HCT116 (cell line): ENCODE measurements around the gene CROCC. TPM values are rescaled to one million over a fixed set of nuclear protein-coding genes. Genes with fewer than 3 reads are reported as not detected.
"Not testable (repeated sequence)": the region's sequence is repeated elsewhere in the genome, so short reads cannot be mapped to it uniquely, and the experiment has no call there.

ENCODE experiments used
- ATAC-seq: fragments of 200-7000 bp; cut with Tn5 transposase; 2 replicates; pipeline ENCODE4 v1.9.1; 2020; ENCODE audit warnings: mild to moderate bottlenecking, moderate library complexity
- BruUV-seq: library from RNA; stranded (reverse); fragments of 400-500 nt; replicated peaks from 2 replicates; lab custom pipeline; 2021; lab: Mats Ljungman, UMichigan
- CTCF ChIA-PET: fragments of 300-600 bp; sonication (Branson Sonifier 250); formaldehyde crosslinking; loops from one replicate; lab custom pipeline; 2021; ENCODE audit warnings: antibody characterized with exemption; lab: Charles Lee
- POLR2A ChIA-PET: fragments of 300-600, 350-600 bp; sonication (Branson Sonifier 250); formaldehyde crosslinking; loops from one replicate; lab custom pipeline; 2021; ENCODE audit warnings: antibody characterized with exemption; lab: Charles Lee
- RAD21 ChIA-PET, 2 experiments: fragments of 300-600 bp; sonication (Branson Sonifier 250); formaldehyde crosslinking; loops; one replicate each; lab custom pipeline; 2023; ENCODE audit warnings: low total read pairs in 2 of 2; ENCODE audit not compliant: uncharacterized antibody in 2 of 2, unreplicated experiment in 2 of 2, low non-redundant PET in 1 of 2; lab: Charles Lee
- DNase-seq: peaks from one replicate; pipeline ENCODE4 v3.0.0-alpha.2; 2010; ENCODE audit warnings: low read depth, low spot score
- H2AFZ ChIP-seq: fragments of 200-600 bp; shearing (Covaris generic), sonication (generic); 2 replicates; pipeline ENCODE4 v1.6.1; 2017; ENCODE audit warnings: low read depth, mixed run types, mixed read lengths, antibody characterized with exemption, low read length; ENCODE audit not compliant: poor library complexity, severe bottlenecking
- H3K27ac ChIP-seq: 2 replicates; pipeline ENCODE4 v1.5.1; 2012; ENCODE audit warnings: low read depth, low read length
- H3K27me3 ChIP-seq: fragments of 200-600 bp; sonication (generic); 2 replicates; pipeline ENCODE4 v1.6.1; 2016; ENCODE audit warnings: mixed run types, low read length, mixed read lengths; ENCODE audit not compliant: insufficient read depth
- H3K36me3 ChIP-seq, 2 experiments: fragments of 200-500 bp in 1 of 2; fragments of 200-600 bp in 1 of 2; sonication (Bioruptor generic) in 1 of 2; sonication (generic) in 1 of 2; 2 replicates each; pipeline versions ENCODE4 v1.5.1 to v1.6.1; 2014 to 2016; ENCODE audit warnings: low read length in 2 of 2, inconsistent platforms in 1 of 2, mixed read lengths in 1 of 2, mixed run types in 1 of 2; ENCODE audit not compliant: insufficient read depth in 2 of 2, control insufficient read depth in 1 of 2
- H3K4me1 ChIP-seq, 2 experiments: fragments of 200-600 bp in 1 of 2; sonication (generic) in 1 of 2; 2 replicates each; pipeline versions ENCODE4 v1.5.1 to v1.6.1; 2012 to 2017; ENCODE audit warnings: low read length in 2 of 2, inconsistent platforms in 1 of 2, mild to moderate bottlenecking in 1 of 2, mixed read lengths in 1 of 2, mixed run types in 1 of 2, moderate library complexity in 1 of 2; ENCODE audit not compliant: insufficient read depth in 2 of 2, control insufficient read depth in 1 of 2
- H3K4me2 ChIP-seq: fragments of 200-600 bp; sonication (generic); 2 replicates; pipeline ENCODE4 v1.6.1; 2017; ENCODE audit warnings: mixed run types, low read length, mixed read lengths
- H3K4me3 ChIP-seq, 2 experiments: fragments of 200-600 bp in 1 of 2; sonication (generic) in 1 of 2; replicated peaks in 1 of 2; 2 replicates each; pipeline ENCODE4 v1.5.1; 2011 to 2016; ENCODE audit warnings: low read length in 2 of 2, control low read depth in 1 of 2, low read depth in 1 of 2, mild to moderate bottlenecking in 1 of 2, mixed read lengths in 1 of 2, mixed run types in 1 of 2
- H3K79me2 ChIP-seq: fragments of 200-600 bp; sonication (generic); 2 replicates; pipeline ENCODE4 v1.6.1; 2017; ENCODE audit warnings: mild to moderate bottlenecking, mixed run types, low read length, moderate library complexity, mixed read lengths; ENCODE audit not compliant: insufficient read depth
- H3K9ac ChIP-seq: fragments of 200-600 bp; sonication (generic); 2 replicates; pipeline ENCODE4 v1.6.1; 2016; ENCODE audit warnings: low read length, mixed read lengths
- H3K9me2 ChIP-seq: fragments of 200-600 bp; sonication (generic), shearing (Covaris generic); 2 replicates; pipeline ENCODE4 v1.6.1; 2017; ENCODE audit warnings: mixed run types, mild to moderate bottlenecking, moderate library complexity; ENCODE audit not compliant: insufficient read depth
- H3K9me3 ChIP-seq, 2 experiments: fragments of 200-500 bp in 1 of 2; fragments of 200-600 bp in 1 of 2; sonication (Bioruptor generic) in 1 of 2; sonication (generic) in 1 of 2; 2 replicates each; pipeline ENCODE4 v1.6.1; 2014 to 2017; ENCODE audit warnings: low read length in 2 of 2, mixed read lengths in 2 of 2, inconsistent platforms in 1 of 2, low read depth in 1 of 2, mild to moderate bottlenecking in 1 of 2, mixed run types in 1 of 2, moderate library complexity in 1 of 2; ENCODE audit not compliant: control insufficient read depth in 1 of 2, insufficient read depth in 1 of 2
- H4K20me1 ChIP-seq: fragments of 200-600 bp; sonication (generic), shearing (Covaris generic); 2 replicates; pipeline ENCODE4 v1.6.1; 2017; ENCODE audit warnings: mixed run types, mild to moderate bottlenecking, moderate library complexity; ENCODE audit not compliant: insufficient read depth
- intact Hi-C: fragments of 100-400 bp; cut with micrococcal nuclease; formaldehyde crosslinking; loops from 2 replicates; pipeline ENCODE4 v1.10.0; 2022
- total RNA-seq: library from RNA; stranded (reverse); gene quantifications from one replicate; pipeline ENCODE4 v1.2.1, GENCODE V29; 2021; ENCODE audit not compliant: unreplicated experiment

Gene CROCC
- total RNA-seq, 1 experiment from 2014 or later: 30.1 TPM

DNA sequence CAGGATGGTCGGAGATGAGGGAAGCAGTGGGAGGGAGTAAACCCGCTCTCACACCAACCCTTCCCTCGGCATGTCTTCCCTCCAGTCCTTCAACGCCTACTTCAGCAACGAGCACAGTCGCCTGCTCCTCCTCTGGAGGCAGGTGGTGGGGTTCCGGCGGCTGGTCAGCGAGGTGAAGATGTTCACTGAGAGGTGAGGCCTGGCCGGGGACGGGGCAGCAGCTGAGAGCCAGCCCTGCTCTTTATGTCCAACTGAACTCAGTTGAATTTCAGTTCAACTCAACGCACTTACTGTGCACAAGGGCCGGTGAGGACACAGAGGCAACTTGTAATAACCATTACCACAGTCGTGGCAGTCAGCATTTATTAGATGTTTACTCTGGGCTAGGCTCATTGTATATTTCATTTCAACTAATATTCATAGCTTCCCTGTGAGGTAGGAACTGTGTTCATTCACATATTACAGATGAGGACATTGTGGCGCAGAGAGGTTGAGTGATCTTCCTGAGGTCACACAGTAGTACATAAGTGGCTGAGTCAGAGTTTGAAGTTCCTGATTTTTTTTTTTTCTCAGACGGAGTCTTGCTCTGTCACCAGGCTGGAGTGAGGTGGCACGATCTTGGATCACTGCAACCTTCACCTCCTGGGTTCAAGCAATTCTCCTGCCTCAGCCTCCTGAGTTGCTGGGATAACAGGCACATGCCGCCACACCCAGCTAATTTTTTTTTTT lies 9.6 kb downstream of the CROCC start:
- CTCF ChIA-PET, POLR2A ChIA-PET, ATAC-seq, H3K36me3 ChIP-seq, H3K9ac ChIP-seq, H3K27ac ChIP-seq, H2AFZ ChIP-seq, H3K4me2 ChIP-seq, H3K9me3 ChIP-seq, RAD21 ChIA-PET, H4K20me1 ChIP-seq, BruUV-seq, DNase-seq, H3K79me2 ChIP-seq, intact Hi-C loops, H3K4me3 ChIP-seq, H3K27me3 ChIP-seq, H3K4me1 ChIP-seq, H3K9me2 ChIP-seq: not testable (repeated sequence)

DNA sequence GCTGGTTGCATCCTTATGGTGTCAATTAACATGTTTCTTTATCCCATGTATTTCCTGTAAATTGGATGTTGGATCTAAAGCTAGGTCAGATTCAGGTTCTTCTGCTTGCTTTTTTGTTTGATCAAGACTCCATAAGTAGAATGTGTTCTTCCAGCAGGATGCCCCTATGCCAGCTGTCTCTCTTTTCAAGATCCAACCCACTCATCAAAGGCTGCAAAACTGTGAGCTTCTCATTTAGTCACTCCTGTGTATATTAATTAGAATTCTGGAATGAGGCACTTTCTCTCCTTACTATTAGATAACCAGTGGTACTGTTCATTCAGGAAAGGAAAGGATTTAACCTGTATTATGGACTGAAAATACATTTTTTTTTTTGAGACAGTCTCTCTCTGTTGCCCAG lies 12.2 kb downstream of the CROCC start:
- POLR2A ChIA-PET: interaction anchor here (1.1 to 1.2 kb wide), 2 partner anchors 18 to 28 kb away, joined by 3 to 5 read pairs; no protein-coding TSS in a partner anchor
- H3K27ac ChIP-seq, BruUV-seq, RAD21 ChIA-PET, H3K4me1 ChIP-seq, H3K4me2 ChIP-seq, ATAC-seq, H3K9ac ChIP-seq, DNase-seq, H3K36me3 ChIP-seq, H4K20me1 ChIP-seq, H3K27me3 ChIP-seq, intact Hi-C loops, H3K9me2 ChIP-seq, H3K4me3 ChIP-seq, H3K79me2 ChIP-seq, H2AFZ ChIP-seq, H3K9me3 ChIP-seq: not testable (repeated sequence)
- CTCF ChIA-PET: interaction anchor here (1.3 kb wide), 1 partner anchor 313 kb away, joined by 3 read pairs; no protein-coding TSS in a partner anchor

DNA sequence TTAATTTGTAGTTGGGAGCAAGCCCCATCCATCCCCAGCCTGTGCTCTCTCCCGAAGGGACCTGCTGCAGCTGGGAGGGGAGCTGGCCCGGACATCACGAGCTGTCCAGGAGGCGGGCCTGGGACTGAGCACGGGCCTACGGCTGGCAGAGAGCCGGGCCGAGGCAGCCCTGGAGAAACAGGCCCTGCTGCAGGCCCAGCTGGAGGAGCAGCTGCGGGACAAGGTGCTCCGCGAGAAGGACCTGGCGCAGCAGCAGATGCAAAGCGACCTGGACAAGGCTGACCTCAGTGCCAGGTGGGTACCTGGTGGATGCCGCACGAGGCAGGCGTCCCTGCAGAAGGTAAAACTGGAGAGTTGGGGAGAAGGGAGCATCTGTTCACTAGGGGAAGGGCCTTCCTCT lies 14.8 kb downstream of the CROCC start:
- CTCF ChIA-PET: interaction anchor here (1.5 kb wide), 1 partner anchor 11 kb away, joined by 3 read pairs; no protein-coding TSS in a partner anchor
- H3K9me3 ChIP-seq: not testable (repeated sequence)

More for the DNA sequence above, 14.8 kb downstream of the CROCC start:
- BruUV-seq, POLR2A ChIA-PET, H3K9ac ChIP-seq, ATAC-seq, H3K4me1 ChIP-seq, DNase-seq, H4K20me1 ChIP-seq, H3K27me3 ChIP-seq, H3K4me2 ChIP-seq, H2AFZ ChIP-seq, H3K36me3 ChIP-seq, H3K27ac ChIP-seq, intact Hi-C loops, H3K9me2 ChIP-seq, RAD21 ChIA-PET, H3K4me3 ChIP-seq, H3K79me2 ChIP-seq: not testable (repeated sequence)
